Liver (tissue), 3 donors: ENCODE data around the gene WDR48.

Source experiments
- EGR1 ChIP-seq, 2 donors: IDR thresholded peaks; 2 replicates each; pipeline ENCODE4 v1.6.1; 2016 to 2018; ENCODE audit warnings: antibody characterized with exemption in 2 of 2, low read depth in 2 of 2
- JUND ChIP-seq, 2 donors: IDR thresholded peaks; 2 replicates each; pipeline ENCODE4 v1.6.1; 2016; ENCODE audit warnings: antibody characterized with exemption in 2 of 2
- MAX ChIP-seq: IDR thresholded peaks from 2 replicates; pipeline ENCODE4 v1.6.1; 2016; ENCODE audit warnings: antibody characterized with exemption
- RAD21 ChIP-seq, 2 donors: IDR thresholded peaks; 2 replicates each; pipeline ENCODE4 v1.6.1; 2016; ENCODE audit warnings: antibody characterized with exemption in 2 of 2, mild to moderate bottlenecking in 2 of 2
- RXRA ChIP-seq, 2 donors: IDR thresholded peaks; 2 replicates each; pipeline ENCODE4 v1.6.1; 2017 to 2018; ENCODE audit warnings: antibody characterized with exemption in 2 of 2, mild to moderate bottlenecking in 1 of 2
- SP1 ChIP-seq: IDR thresholded peaks from 2 replicates; pipeline ENCODE4 v1.6.1; 2018; ENCODE audit warnings: antibody characterized with exemption, mild to moderate bottlenecking
- TAF1 ChIP-seq: conservative IDR thresholded peaks from 2 replicates; pipeline ENCODE4 v1.6.1; 2016; ENCODE audit warnings: antibody characterized with exemption, mild to moderate bottlenecking
- YY1 ChIP-seq: IDR thresholded peaks from 2 replicates; pipeline ENCODE4 v1.6.1; 2016; ENCODE audit warnings: antibody characterized with exemption, mild to moderate bottlenecking
- TF ChIP-seq, protein P1 (sequence below): fragments of 150-350 bp; IDR thresholded peaks from 2 replicates; pipeline ENCODE4 v1.5.1; 2017; ENCODE audit warnings: improper control_type of control experiment, low read depth, low read length; ENCODE audit not compliant: missing input control
- donor health status: healthy.
- donor health status: healthy.

GRCh38 chr3:39107388-39108199, 55.8 kb downstream of the WDR48 start, which contains the start of the genes GORASP1 and TTC21A:
- no peak for TF ChIP-seq RXRA (IDR thresholded peaks at IDR 0.05)
- TF ChIP-seq, protein P1, sequence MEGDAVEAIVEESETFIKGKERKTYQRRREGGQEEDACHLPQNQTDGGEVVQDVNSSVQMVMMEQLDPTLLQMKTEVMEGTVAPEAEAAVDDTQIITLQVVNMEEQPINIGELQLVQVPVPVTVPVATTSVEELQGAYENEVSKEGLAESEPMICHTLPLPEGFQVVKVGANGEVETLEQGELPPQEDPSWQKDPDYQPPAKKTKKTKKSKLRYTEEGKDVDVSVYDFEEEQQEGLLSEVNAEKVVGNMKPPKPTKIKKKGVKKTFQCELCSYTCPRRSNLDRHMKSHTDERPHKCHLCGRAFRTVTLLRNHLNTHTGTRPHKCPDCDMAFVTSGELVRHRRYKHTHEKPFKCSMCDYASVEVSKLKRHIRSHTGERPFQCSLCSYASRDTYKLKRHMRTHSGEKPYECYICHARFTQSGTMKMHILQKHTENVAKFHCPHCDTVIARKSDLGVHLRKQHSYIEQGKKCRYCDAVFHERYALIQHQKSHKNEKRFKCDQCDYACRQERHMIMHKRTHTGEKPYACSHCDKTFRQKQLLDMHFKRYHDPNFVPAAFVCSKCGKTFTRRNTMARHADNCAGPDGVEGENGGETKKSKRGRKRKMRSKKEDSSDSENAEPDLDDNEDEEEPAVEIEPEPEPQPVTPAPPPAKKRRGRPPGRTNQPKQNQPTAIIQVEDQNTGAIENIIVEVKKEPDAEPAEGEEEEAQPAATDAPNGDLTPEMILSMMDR, result no peak
- TF ChIP-seq SP1, result no peak
- TF ChIP-seq YY1, result no peak
- TF ChIP-seq JUND (IDR thresholded peaks at IDR 0.05), result no peak
- TF ChIP-seq RAD21 (IDR thresholded peaks at IDR 0.05), result peak in 1 of 2 donors; percentile 17
- no peak for TF ChIP-seq MAX
- peak; percentile 26 for TF ChIP-seq TAF1
- TF ChIP-seq EGR1 (IDR thresholded peaks at IDR 0.05; ENCODE audit: low read depth in 2 of 2), result no peak
